ENCODE results near the gene INS. TPM values are rescaled to one million over a fixed set of nuclear protein-coding genes. Genes with fewer than 3 reads are reported as not detected.
"Not testable (repeated sequence)": the region's sequence is repeated elsewhere in the genome, so short reads cannot be mapped to it uniquely, and the experiment has no call there.

The INS gene
- total RNA-seq, 1 donor from 2014 or later = not detected

- no peaks in the 10 kb centered on the region for H3K27me3 ChIP-seq
- H3K27ac ChIP-seq = no peak overlapping the region
- intact Hi-C loops (cut with DNase I) = no loop called here
- no peaks in the 10 kb centered on the region for H3K4me1 ChIP-seq
- no peak for DNase-seq (ENCODE audit: low spot score in 2 of 2)
- no peaks in the 10 kb centered on the region for H3K9me3 ChIP-seq
- H3K36me3 ChIP-seq = no peaks in the 10 kb centered on the region
- no peak overlapping the region for H3K4me3 ChIP-seq
- TF ChIP-seq CTCF (IDR thresholded peaks at IDR 0.05) = no peak
Observed at GRCh38 chr11:2180789-2181370, 19.9 kb upstream of the INS start.

- H3K4me1 ChIP-seq = no peaks in the 10 kb centered on the region
- H3K27ac ChIP-seq = no peak overlapping the region
- no peaks in the 10 kb centered on the region for H3K36me3 ChIP-seq
- no peak for TF ChIP-seq CTCF (IDR thresholded peaks at IDR 0.05)
- no peaks in the 10 kb centered on the region for H3K27me3 ChIP-seq
- no peaks in the 10 kb centered on the region for H3K9me3 ChIP-seq
- H3K4me3 ChIP-seq = no peak overlapping the region
- DNase-seq (ENCODE audit: low spot score in 2 of 2) = no peak
- intact Hi-C loops (cut with DNase I) = no loop called here
Observed at GRCh38 chr11:2180347-2180746, 19.3 kb upstream of the INS start.

- H3K9me3 ChIP-seq = no peaks in the 10 kb centered on the region
- intact Hi-C loops (cut with DNase I) = no loop called here
- no peak for DNase-seq (ENCODE audit: low spot score in 2 of 2)
- no peak for TF ChIP-seq CTCF (IDR thresholded peaks at IDR 0.05)
- no peaks in the 10 kb centered on the region for H3K4me1 ChIP-seq
- no peak overlapping the region for H3K27ac ChIP-seq
- no peak overlapping the region for H3K4me3 ChIP-seq
- no peaks in the 10 kb centered on the region for H3K36me3 ChIP-seq
- H3K27me3 ChIP-seq = no peaks in the 10 kb centered on the region
Observed at GRCh38 chr11:2179516-2179915, 18.5 kb upstream of the INS start.

DNA sequence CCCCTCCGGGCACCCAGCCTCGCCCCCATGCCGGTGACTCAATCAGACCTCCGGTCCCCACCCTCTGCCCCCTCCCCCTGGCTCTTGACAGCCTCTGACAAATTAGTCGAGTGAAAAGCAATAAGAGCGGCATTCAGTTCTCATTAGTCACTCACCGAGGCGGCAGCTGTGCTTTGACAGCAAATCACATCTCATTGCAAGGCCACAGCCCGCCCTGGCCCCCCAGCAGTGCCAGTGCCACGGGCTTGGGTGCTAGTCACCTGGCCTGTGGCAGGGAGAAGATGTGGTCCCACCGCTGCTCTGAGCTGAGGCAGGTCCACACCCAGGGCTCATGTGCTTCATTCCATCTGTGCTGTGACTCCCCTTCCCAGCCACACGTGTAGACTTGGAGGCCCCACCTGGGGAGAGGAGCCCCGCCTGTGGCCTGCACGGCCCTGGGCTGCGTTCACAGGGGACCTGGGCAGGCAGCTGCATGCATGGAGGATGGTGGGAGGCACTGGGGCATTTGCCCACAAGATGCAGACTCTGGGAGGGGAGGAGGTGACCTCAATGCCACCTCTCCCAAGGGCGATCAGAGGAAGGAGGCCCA lies 18.0 kb upstream of the INS start:
- no peaks in the 10 kb centered on the region for H3K27me3 ChIP-seq
- no peak for TF ChIP-seq CTCF (IDR thresholded peaks at IDR 0.05)
- no peak for DNase-seq (ENCODE audit: low spot score in 2 of 2)
- intact Hi-C loops (cut with DNase I) = no loop called here
- no peaks in the 10 kb centered on the region for H3K9me3 ChIP-seq
- no peak overlapping the region for H3K4me3 ChIP-seq
- no peak overlapping the region for H3K27ac ChIP-seq
- no peaks in the 10 kb centered on the region for H3K4me1 ChIP-seq
- H3K36me3 ChIP-seq = no peaks in the 10 kb centered on the region

- H3K27ac ChIP-seq; H3K27me3 ChIP-seq; intact Hi-C loops (cut with DNase I); H3K4me3 ChIP-seq; H3K9me3 ChIP-seq; H3K4me1 ChIP-seq; DNase-seq (ENCODE audit: low spot score in 2 of 2); H3K36me3 ChIP-seq: not testable (repeated sequence)
Observed at GRCh38 chr11:2178055-2178773, 17.2 kb upstream of the INS start.

- H3K4me1 ChIP-seq = no peaks in the 10 kb centered on the region
- H3K4me3 ChIP-seq = no peak overlapping the region
- no peaks in the 10 kb centered on the region for H3K9me3 ChIP-seq
- intact Hi-C loops (cut with DNase I) = no loop called here
- TF ChIP-seq CTCF (IDR thresholded peaks at IDR 0.05) = no peak
- no peak for DNase-seq (ENCODE audit: low spot score in 2 of 2)
- no peaks in the 10 kb centered on the region for H3K36me3 ChIP-seq
- H3K27me3 ChIP-seq = no peaks in the 10 kb centered on the region
- H3K27ac ChIP-seq = no peak overlapping the region
Observed at GRCh38 chr11:2177076-2177475, 16.1 kb upstream of the INS start.

Measured in ascending aorta (tissue), 2 donors.